ENCODE results near the gene HSD11B2.

HSD11B2 gene

DNA sequence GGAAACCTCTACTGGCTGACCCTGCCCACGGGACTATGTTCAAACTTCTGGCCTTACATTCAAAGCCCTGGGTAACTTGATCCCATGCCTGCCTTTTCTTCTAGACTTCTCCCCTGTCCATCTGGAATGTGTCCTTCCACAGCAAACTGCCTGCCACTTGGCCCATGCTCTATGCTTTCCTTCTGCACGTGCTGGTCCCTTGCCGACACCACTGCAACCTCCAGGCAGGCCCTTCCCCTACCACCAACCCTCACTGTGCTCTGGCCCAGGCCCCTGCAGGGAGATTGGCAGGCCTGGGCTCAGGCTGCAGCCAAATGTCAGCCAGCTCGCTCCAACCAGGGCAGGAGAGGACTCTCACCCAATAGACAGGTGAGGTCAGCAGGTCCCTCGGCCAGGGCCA is 11.0 kb downstream of the HSD11B2 start:
- DNase-seq (ENCODE audit: low read depth in 2 of 2) = no peak
- no peak overlapping the region for H3K4me3 ChIP-seq (replicated peaks in 1 of 2; ENCODE audit: low read depth in 2 of 2, low read length in 2 of 2)
- TF ChIP-seq, protein P1, sequence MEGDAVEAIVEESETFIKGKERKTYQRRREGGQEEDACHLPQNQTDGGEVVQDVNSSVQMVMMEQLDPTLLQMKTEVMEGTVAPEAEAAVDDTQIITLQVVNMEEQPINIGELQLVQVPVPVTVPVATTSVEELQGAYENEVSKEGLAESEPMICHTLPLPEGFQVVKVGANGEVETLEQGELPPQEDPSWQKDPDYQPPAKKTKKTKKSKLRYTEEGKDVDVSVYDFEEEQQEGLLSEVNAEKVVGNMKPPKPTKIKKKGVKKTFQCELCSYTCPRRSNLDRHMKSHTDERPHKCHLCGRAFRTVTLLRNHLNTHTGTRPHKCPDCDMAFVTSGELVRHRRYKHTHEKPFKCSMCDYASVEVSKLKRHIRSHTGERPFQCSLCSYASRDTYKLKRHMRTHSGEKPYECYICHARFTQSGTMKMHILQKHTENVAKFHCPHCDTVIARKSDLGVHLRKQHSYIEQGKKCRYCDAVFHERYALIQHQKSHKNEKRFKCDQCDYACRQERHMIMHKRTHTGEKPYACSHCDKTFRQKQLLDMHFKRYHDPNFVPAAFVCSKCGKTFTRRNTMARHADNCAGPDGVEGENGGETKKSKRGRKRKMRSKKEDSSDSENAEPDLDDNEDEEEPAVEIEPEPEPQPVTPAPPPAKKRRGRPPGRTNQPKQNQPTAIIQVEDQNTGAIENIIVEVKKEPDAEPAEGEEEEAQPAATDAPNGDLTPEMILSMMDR (IDR thresholded peaks at IDR 0.05; ENCODE audit: low read depth, low read length) = no peak

DNA sequence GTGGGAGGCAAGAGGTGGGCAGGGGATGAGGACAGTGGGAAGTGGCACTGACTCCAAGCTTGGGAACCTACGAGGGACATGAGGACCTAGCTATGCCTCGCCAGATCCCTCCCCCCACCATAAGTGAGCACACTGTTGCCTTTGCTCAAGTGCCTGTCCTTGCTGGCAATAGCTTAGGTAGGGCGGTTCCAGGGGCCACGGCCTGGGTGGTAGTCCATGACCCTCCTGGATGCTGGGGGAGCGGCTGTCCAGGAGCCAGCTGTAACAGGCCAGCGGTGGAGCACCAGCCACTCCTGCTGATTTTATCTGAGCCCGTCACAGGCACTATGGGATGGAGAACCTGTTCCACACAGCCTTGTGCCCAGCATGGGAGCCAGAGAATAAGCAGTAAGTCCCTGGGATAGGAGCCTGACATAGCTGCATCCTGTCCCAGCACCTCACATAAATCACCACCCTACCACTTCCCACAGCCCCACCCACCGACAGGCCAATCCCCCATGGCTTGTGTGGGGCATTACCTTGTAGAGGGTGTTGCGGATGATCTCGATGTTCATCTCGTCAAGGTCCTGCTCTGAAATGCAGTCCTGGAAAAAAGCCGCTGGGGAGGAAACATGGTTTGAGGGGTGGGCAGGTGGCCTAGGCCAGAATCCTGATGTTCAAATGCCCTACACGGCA is 11.8 kb downstream of the HSD11B2 start:
- TF ChIP-seq, protein P1 (IDR thresholded peaks at IDR 0.05; ENCODE audit: low read depth, low read length) = no peak
- no peak for DNase-seq (ENCODE audit: low read depth in 2 of 2)
- no peak overlapping the region for H3K4me3 ChIP-seq (replicated peaks in 1 of 2; ENCODE audit: low read depth in 2 of 2, low read length in 2 of 2)

DNA sequence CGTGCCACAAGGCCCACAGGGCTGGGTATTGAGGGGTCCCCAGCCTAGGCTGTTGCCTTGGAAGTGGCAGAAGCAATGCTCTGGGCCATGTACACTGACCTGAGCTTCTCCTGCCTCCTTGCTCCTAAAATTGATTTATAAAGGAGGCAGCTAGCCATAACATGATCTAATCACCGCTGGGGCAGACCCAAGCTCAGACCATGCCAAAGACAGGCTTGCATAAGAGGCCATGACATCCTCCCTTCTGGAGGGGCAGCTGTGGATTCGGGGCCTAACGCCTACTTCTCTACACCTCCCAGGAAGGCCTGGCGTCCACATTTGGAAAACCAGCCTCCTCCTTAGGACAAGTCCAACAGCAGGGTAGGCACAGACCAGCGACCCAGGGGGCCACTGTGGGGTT is 12.3 kb downstream of the HSD11B2 start:
- DNase-seq (ENCODE audit: low read depth in 2 of 2) = peak in 1 of 2 donors; percentile 57
- no peak overlapping the region for H3K4me3 ChIP-seq (replicated peaks in 1 of 2; ENCODE audit: low read depth in 2 of 2, low read length in 2 of 2)

DNA sequence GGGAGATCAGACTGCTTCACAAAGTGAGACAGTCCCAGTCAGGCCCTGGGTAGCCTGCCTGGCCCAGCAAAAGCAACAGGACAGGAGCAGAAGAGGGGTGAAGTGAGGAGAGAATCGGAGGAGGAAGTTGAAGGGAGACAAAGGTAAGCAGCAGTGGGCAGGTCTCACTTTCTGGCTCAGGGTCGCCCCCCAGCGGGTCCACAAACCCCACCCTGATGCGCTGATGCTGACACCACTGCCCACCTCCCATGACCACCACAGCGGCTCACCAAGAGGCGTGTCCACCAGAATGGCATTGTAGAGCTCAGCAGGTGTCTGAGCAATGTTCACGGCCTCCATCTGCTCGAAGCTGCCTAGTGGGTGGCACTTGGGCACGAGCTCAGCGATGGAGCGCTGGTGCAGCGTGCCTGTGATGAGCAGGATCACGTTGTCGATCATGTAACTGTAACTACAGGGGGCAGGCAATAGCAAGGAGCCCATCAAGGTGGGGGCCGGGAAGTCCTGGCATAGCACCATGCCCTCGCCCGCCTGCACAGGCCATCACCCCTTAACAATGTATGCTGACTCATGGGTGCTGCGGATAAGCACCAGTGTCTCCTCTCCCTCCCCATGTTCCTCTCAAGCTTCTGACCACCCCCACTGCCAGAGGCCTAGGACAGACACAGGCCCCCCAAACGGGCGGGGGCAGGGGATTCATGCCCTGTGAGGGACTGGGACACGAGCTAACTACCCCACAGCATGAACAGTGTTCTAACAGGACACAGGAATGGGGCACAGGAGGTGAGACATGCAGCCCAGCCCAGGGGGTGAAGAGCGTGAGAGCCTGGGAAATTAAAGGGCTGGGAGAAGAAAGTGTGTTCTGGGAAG is 13.6 kb downstream of the HSD11B2 start:
- TF ChIP-seq, protein P1 (IDR thresholded peaks at IDR 0.05; ENCODE audit: low read depth, low read length) = no peak
- no peak for DNase-seq (ENCODE audit: low read depth in 2 of 2)

More for the DNA sequence above, 12.3 kb downstream of the HSD11B2 start:
- TF ChIP-seq, protein P1 (IDR thresholded peaks at IDR 0.05; ENCODE audit: low read depth, low read length) = no peak

DNA sequence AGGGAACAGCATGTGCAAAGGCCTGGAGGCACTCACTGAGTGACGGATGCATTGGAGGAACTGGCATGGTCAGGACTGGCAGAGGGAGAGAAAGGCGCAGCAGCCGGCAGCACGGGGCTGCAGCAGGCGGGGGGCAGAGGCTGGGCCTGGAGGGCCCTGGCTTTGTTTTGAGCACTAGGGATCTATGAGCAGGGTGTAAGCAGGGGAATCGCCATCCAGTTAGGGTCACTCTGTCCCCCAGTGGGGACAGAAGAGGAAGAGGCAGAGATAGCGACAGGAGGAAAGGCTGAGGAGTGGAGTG is 14.2 kb downstream of the HSD11B2 start:
- TF ChIP-seq, protein P1 (IDR thresholded peaks at IDR 0.05; ENCODE audit: low read depth, low read length) = no peak

More for the DNA sequence above, 13.6 kb downstream of the HSD11B2 start:
- no peak overlapping the region for H3K4me3 ChIP-seq (replicated peaks in 1 of 2; ENCODE audit: low read depth in 2 of 2, low read length in 2 of 2)

DNA sequence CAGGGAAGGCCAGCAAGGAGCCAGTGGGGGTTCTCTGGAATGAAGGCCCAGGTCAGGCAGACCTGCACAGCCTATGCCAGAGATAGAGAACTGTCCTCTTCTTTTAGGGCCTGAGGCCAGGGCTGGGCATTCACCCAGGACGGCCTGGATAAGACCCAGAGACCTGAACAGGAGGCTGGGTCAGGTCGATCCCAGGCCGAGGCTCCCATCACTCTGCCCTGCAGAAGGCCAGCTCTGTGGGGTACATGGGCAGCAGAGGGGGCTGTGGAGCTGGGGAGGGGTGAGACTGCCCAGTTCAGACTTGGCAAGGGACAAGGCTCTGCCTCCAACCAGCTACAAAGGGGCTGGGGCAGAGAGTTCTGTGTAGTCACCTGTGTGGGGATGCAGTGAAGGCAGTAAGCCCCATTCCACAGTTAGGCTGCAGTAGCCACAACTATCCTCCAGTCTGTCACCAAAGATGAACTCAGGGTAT is 14.6 kb downstream of the HSD11B2 start:
- TF ChIP-seq, protein P1 (IDR thresholded peaks at IDR 0.05; ENCODE audit: low read depth, low read length) = peak; percentile 11
- no peak overlapping the region for H3K4me3 ChIP-seq (replicated peaks in 1 of 2; ENCODE audit: low read depth in 2 of 2, low read length in 2 of 2)
- no peak for DNase-seq (ENCODE audit: low read depth in 2 of 2)

More for the DNA sequence above, 14.2 kb downstream of the HSD11B2 start:
- H3K4me3 ChIP-seq (replicated peaks in 1 of 2; ENCODE audit: low read depth in 2 of 2, low read length in 2 of 2) = no peak overlapping the region
- DNase-seq (ENCODE audit: low read depth in 2 of 2) = no peak

All from cardiac fibroblast (primary cell).